ENCODE results near the gene FURIN. TPM values are rescaled to one million over a fixed set of nuclear protein-coding genes. Genes with fewer than 3 reads are reported as not detected.

The FURIN gene
- total and polyA plus RNA-seq, 2 of the 8 experiments (the other 6 are each of a cell fraction or from before 2014, with no cell fraction given), result 15.8 to 32.1 TPM

DNA sequence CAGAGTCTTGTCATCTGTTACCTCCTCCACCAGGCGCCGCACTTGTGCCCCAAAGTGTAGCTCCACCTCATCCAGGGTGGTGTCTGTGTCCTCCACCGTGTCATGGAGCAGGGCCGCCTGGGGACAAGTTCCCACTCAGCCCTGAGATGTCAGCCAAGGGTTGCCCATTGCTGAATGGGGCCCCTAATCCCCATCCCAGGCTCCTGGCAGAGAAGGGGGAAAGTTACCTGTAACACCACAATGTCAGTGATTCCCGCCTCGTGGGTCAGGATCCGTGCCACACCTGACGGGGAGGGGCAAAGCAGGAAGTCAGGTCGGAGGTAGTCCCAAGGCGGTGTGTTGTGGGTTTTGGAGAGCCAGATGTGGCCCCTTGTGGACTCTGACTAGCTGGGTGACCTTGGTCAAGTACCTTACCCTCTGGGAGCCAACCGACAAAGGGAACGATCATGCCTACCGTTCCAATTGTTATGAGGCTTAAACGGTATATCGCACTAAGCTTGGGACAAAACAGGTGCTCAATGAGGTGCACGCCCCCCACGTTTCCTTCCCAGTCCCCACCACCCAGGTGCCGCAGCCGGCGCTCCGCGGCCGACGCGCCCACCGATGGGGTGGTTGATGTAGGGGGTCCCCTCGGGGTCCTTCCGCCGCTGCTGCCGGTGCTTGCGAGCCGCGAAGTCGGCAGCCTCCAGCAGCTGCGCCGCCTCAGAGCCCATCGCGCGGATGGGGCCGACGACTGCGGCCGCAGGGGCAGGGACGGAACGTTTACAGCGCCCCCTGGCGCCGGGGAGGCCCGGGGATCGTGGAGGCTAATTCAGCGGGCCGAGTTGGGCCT lies 63.7 kb downstream of the FURIN start, which contains the start of gene HDDC3 (continued):
- TF ChIP-seq NANOG (IDR thresholded peaks at IDR 0.05; ENCODE audit: insufficient read depth, low read depth, low read length, poor library complexity, severe bottlenecking), result no peak
- TF ChIP-seq ASH2L (IDR thresholded peaks at IDR 0.05; ENCODE audit: low read length), result peak; percentile 55
- TF ChIP-seq GTF2F1 (IDR thresholded peaks at IDR 0.05; ENCODE audit: borderline replicate concordance, low read depth, low read length), result no peak
- TF ChIP-seq SP2 (IDR thresholded peaks at IDR 0.05; ENCODE audit: low read length), result peak; percentile 50; the same call in 1 of the 2 replicates
- TF ChIP-seq POLR2AphosphoS5 (IDR thresholded peaks at IDR 0.05; ENCODE audit: low read depth, low read length), result peak; percentile 54; the same call in 1 of the 2 replicates
- TF ChIP-seq, protein P1, sequence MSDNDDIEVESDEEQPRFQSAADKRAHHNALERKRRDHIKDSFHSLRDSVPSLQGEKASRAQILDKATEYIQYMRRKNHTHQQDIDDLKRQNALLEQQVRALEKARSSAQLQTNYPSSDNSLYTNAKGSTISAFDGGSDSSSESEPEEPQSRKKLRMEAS (IDR thresholded peaks at IDR 0.05), result peak; percentile 59
- no peak; a peak in 1 of 3 replicates for TF ChIP-seq POLR2A (IDR thresholded peaks at IDR 0.05; ENCODE audit: control extremely low read depth in 1 of 2, low read depth in 2 of 2, low read length in 2 of 2)
- TF ChIP-seq SRF (IDR thresholded peaks at IDR 0.05; ENCODE audit: low read depth, low read length), result no peak
- no peak for TF ChIP-seq BRCA1 (IDR thresholded peaks at IDR 0.05; ENCODE audit: low read depth, low read length)
- peak; percentile 59 for TF ChIP-seq CREB1 (IDR thresholded peaks at IDR 0.05)
- TF ChIP-seq CBX5 (IDR thresholded peaks at IDR 0.05; ENCODE audit: low read depth, low read length), result no peak

All from H1 (cell line).